HG03575 (cell line): ENCODE data around the gene ASH1L.
"Not testable (repeated sequence)": the region's sequence is repeated elsewhere in the genome, so short reads cannot be mapped to it uniquely, and the experiment has no call there.

ENCODE experiments used
- ATAC-seq: cut with Tn5 transposase; IDR thresholded peaks from one replicate; pipeline ENCODE4 v1.9.1; 2021; ENCODE audit not compliant: unreplicated experiment, insufficient number of reproducible peaks, low FRiP score; ENCODE audit errors: extremely low read depth

The ASH1L gene

DNA sequence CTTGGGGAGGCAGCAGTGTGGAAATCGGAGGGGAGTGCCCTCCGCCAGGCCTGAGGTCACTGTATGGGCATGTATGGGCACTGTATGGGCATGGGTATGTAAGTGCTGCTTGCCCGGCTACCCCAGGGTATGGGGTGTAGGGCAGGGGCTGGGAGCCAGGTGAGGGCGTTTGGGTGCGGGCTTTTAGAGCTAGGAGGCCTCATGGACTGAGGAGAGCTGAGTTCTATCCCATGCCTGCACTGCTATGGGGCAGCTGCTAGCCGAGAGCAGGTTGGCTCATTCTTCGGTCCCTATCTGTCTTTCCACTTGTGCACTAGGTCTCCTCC is 266.7 kb downstream of the ASH1L start:
- ATAC-seq = no peak

DNA sequence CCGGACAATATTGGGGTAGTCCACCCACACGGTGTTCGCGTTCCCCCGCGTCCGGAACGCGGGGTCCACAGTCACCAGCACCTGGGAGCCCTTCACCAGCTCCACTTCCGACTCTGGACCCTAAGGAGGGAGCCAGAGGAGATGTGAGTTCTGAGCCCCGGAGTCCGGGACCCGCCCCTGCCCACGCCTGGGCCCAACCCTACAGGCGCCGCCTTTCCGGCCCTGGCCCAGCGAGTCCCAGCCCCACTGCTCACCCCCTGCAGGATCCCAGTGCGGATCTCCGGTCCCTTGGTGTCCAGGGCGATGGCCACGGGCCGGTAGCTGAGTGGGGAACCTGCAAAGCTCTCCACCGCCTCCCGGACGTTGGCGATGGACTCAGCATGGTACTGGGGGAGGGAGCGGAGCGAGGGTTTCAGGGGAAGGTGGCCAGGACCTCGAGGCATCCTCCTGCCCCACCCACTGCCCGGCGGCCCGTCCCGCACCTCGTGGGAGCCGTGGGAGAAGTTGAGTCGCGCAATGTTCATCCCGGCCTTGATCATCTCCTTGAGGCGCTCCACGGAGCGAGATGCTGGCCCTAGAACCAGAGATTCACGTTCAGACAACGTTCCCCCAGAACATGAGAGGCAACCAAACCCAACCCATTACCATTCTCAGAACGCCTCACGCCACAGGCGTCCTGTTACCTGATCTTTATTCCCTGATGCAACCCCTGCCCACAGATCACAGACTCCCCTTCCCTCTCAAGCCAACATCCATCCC is 267.2 kb downstream of the ASH1L start:
- no peak for ATAC-seq

DNA sequence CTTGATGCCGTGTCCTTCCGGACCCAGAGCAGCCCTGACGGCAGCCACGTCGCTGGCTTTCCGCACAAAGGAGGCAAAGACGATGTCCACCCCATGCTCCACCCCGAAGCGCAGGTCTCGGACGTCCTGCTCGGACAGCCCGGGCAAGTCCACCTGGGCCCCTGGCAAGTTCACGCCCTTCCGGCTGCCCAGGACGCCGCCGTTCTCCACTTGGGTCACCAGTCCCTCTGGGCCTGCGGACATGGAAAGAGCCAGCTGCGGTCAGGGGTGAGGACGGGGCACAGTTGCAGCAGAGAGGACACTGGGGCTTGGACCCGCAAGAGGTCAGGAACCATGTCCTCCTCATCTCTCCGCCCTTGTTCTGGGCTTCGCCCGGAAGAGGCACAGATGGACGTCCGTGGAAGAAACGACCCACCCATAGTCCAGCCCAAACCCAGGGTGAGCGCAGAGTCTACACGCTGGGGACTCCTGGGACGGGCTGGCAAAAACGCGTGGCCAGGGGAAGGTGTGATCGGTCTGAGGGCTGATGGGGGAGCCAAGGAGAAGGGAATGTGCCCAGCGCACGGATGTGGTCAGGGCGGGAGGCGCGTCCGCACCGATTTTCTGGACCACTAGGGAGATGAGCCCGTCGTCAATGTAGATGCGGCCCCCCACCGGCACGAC is 268.0 kb downstream of the ASH1L start:
- no peak for ATAC-seq

DNA sequence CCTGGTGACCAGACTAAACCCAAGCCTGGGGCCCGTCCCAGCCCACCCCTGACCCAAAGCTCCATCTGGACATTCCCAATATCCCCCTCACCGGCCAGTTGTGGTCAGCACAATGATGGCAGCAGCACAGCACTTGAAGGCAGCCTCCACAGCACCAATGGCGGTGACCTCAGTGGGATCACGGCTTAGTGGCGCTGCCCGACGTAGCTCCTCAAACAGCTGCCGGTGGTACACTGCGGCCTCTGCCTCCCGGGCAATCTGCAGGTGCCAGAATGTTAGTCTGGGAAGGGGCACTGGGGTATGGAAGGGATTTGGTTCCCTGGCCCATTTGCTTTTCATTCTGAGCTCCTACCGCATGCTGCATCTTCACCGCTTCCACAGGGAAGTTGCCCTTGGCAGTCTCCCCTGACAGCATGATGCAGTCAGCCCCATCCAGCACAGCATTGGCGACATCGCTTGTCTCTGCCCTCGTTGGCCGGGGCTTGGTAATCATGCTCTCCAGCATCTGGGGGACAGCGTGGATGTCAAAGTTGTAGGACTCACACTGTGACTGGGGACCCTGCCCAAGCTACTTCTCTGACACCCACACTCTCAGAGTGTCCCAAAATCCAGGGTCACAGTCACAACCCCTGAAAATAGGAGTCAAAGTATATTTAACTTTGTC is 269.4 kb downstream of the ASH1L start:
- no peak for ATAC-seq

DNA sequence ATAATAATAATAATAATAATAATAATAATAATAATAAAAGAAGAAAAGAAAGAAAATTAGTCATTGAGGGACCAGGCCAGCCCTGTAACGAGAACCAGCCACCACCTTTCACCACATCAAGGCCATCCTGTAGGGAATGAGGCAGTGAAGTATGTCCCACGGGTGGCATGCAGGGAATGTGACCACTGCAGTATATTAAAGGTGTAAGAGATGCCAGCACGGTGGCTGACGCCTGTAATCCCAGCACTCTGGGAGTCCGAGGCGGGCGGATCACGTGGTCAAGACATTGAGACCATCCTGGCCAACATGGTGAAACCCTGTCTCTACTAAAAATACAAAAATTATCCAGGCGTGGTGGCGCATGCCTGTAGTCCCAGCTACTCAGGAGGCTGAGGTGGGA is 271.6 kb downstream of the ASH1L start:
- ATAC-seq = not testable (repeated sequence)

DNA sequence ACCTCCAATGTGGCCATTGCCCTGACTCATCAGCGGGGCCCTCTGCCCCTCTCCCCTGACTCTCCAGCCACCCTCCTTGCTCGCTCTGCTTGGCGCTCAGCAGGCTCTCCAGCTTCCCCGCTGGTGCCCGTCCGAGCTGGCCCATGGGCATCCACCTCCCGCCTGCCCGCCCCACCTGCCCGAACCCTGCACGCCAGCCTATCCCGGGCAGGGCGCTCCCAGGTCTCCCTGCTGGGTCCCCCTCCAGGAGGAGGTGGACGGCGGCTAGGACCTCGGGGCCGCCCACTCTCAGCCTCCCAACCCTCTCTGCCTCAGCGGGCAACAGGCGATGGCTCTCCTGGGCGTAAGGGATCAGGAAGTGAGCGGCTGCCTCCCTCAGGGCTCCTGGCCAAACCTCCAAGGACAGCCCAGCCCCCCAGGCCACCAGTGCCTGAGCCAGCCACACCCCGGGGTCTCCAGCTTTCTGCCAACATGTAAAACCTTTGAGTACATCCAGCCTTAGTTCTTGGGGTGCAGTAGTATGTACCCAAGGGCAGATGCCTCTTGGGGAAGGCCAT is 274.5 kb downstream of the ASH1L start:
- ATAC-seq = no peak

DNA sequence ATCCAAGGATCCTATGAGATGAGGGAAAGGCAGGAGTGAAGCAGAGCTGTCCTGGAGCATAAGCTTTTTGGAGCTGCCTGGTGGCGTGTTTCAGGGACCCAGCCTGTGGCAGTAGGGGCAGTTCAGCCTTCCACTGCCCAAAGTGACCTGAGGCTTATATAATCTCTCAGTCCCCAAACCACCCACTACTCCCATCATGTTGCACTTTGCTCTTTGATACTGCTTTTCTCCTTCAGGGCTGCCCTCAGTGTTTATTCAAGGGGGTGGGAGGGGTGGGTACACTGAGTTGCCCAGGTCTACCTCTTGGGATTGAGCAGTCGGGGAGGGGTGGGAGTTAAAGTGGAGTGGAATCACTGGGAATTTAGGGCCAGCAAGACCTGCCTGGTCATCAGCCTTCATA is 276.1 kb downstream of the ASH1L start:
- ATAC-seq = no peak

DNA sequence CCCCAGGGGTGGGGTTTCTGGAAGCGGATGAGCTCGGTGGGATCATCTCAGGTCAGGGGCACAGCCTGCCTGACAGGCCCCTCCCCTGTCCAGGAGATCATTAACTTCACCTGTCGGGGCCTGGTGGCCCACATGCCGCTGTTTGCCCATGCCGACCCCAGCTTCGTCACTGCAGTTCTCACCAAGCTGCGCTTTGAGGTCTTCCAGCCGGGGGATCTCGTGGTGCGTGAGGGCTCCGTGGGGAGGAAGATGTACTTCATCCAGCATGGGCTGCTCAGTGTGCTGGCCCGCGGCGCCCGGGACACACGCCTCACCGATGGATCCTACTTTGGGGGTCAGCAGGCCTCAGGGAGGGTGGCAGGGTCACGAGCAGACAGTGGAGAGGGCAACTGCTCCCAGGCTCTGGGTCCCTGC is 277.0 kb downstream of the ASH1L start:
- no peak for ATAC-seq
